RWPE1 (cell line): ENCODE measurements around the gene BEND4.

Experiments
- CTCF ChIA-PET: fragments of 350-600 bp; sonication (Branson Sonifier 250); formaldehyde crosslinking; extraction: SDS; loops from one replicate; lab custom pipeline; 2021; lab: Yijun Ruan, JAX
- POLR2A ChIA-PET: fragments of 400-600 bp; formaldehyde crosslinking; extraction: SDS; loops from one replicate; lab custom pipeline; 2020; ENCODE audit warnings: antibody characterized with exemption; ENCODE audit not compliant: low non-redundant PET; lab: Yijun Ruan, JAX
- DNase-seq: peaks from one replicate; pipeline ENCODE4 v3.0.0; 2012; ENCODE audit warnings: low spot score
- H3K27ac ChIP-seq: fragments of 450-650 bp; 2 replicates; pipeline ENCODE4 v1.5.1; 2017
- TF ChIP-seq, protein P1 (sequence below): fragments of 450-650 bp; conservative IDR thresholded peaks from 2 replicates; pipeline ENCODE4 v1.5.1; 2017; ENCODE audit warnings: low read depth, mild to moderate bottlenecking

The BEND4 gene

GRCh38 chr4:42080306-42080705 lies 72.1 kb downstream of the BEND4 start:
- DNase-seq, result no peak
- H3K27ac ChIP-seq, result no peak overlapping the region
- TF ChIP-seq, protein P1, sequence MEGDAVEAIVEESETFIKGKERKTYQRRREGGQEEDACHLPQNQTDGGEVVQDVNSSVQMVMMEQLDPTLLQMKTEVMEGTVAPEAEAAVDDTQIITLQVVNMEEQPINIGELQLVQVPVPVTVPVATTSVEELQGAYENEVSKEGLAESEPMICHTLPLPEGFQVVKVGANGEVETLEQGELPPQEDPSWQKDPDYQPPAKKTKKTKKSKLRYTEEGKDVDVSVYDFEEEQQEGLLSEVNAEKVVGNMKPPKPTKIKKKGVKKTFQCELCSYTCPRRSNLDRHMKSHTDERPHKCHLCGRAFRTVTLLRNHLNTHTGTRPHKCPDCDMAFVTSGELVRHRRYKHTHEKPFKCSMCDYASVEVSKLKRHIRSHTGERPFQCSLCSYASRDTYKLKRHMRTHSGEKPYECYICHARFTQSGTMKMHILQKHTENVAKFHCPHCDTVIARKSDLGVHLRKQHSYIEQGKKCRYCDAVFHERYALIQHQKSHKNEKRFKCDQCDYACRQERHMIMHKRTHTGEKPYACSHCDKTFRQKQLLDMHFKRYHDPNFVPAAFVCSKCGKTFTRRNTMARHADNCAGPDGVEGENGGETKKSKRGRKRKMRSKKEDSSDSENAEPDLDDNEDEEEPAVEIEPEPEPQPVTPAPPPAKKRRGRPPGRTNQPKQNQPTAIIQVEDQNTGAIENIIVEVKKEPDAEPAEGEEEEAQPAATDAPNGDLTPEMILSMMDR, result no peak
- ChIA-PET POLR2A (no interaction called here), CTCF (interaction anchor here (0.6 kb wide), 1 partner anchor 429 kb away, joined by 3 read pairs; no protein-coding TSS in a partner anchor)

GRCh38 chr4:42078184-42078801 lies 74.2 kb downstream of the BEND4 start:
- TF ChIP-seq, protein P1, result no peak
- H3K27ac ChIP-seq, result no peak overlapping the region
- CTCF ChIA-PET, result interaction anchor here (0.7 kb wide), 1 partner anchor 73 kb away, joined by 8 read pairs; no protein-coding TSS in a partner anchor
- POLR2A ChIA-PET, result no interaction called here
- DNase-seq, result no peak

- CTCF ChIA-PET, result no interaction called here
These were observed 78.2 kb downstream of the BEND4 start for GRCh38 chr4:42074294-42074693.

GRCh38 chr4:42070463-42070862 lies 82.0 kb downstream of the BEND4 start:
- DNase-seq, result no peak
- ChIA-PET CTCF (no interaction called here), POLR2A (no interaction called here)
- H3K27ac ChIP-seq, result no peak overlapping the region
- TF ChIP-seq, protein P1, result no peak

More at GRCh38 chr4:42074294-42074693, 78.2 kb downstream of the BEND4 start:
- DNase-seq, result no peak
- POLR2A ChIA-PET, result no interaction called here
- H3K27ac ChIP-seq, result no peak overlapping the region
- TF ChIP-seq, protein P1, result no peak

DNA sequence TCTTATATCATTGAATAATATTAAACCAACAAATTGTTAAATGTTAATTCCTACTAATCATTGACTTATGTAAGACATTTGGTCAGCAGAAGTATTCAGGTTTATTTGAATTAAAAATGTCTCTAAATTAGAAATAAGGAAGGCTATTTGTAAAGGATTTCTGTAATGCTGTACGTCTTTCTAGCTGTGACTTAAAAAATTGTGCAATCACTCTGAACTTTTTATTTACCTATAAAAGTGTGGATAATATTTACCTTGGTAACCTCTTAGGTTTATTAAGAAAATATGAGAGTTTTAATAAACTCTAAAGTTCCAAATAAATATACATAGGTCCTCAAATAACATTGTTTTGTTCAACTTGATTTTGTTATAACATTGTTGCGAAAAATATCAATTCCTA lies 85.2 kb downstream of the BEND4 start:
- no peak for DNase-seq
- POLR2A ChIA-PET, result no interaction called here
- CTCF ChIA-PET, result no interaction called here
- TF ChIP-seq, protein P1, result no peak
- H3K27ac ChIP-seq, result no peak overlapping the region

DNA sequence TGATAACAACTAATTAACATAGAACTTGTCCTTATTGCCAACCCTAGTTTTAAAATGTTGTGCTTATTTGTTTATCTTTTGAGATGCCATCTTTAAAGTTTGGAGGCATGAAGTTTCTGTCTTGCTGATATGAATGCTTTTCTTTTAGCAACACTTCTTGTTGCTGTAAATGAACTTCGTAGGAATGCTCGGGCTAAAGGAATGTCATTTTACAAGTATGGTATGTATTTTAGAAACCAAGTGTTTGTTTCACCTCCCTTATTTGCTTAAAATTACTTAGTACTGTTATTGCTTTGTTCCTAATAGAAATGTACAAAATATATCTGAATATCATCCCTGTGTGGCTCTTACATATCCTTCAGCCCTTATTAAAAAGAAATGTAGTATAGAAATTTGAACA lies 86.1 kb downstream of the BEND4 start:
- no peak overlapping the region for H3K27ac ChIP-seq
- TF ChIP-seq, protein P1, result no peak
- ChIA-PET POLR2A (no interaction called here), CTCF (no interaction called here)
- DNase-seq, result no peak
